G401.6 (cell line): ENCODE data around the gene TECPR1.
"Not testable (repeated sequence)": the region's sequence is repeated elsewhere in the genome, so short reads cannot be mapped to it uniquely, and the experiment has no call there.

Experiments
- FAIRE-seq: peaks from 2 replicates; lab custom pipeline; 2012; peaks lifted over from hg19 to GRCh38; lab: Jason Lieb, UNC

The TECPR1 gene

GRCh38 chr7:98224701-98225181 is 27.3 kb downstream of the TECPR1 start:
- FAIRE-seq, result no peak

- FAIRE-seq, result no peak
These were observed 27.9 kb downstream of the TECPR1 start for GRCh38 chr7:98223898-98224700.

- FAIRE-seq, result no peak
These were observed 28.6 kb downstream of the TECPR1 start for GRCh38 chr7:98223351-98223897.

- no peak for FAIRE-seq
These were observed 29.4 kb downstream of the TECPR1 start for GRCh38 chr7:98222533-98223195.

- no peak for FAIRE-seq
These were observed 30.2 kb downstream of the TECPR1 start for GRCh38 chr7:98221611-98222532.

GRCh38 chr7:98219382-98219781 is 32.6 kb downstream of the TECPR1 start:
- not testable (repeated sequence) for FAIRE-seq

GRCh38 chr7:98217623-98218582 is 34.1 kb downstream of the TECPR1 start:
- no peak for FAIRE-seq

GRCh38 chr7:98216941-98217622 is 35.0 kb downstream of the TECPR1 start:
- no peak for FAIRE-seq

- FAIRE-seq, result no peak
These were observed 36.2 kb downstream of the TECPR1 start for GRCh38 chr7:98215561-98216495.

GRCh38 chr7:98214811-98215321 is 37.2 kb downstream of the TECPR1 start:
- no peak for FAIRE-seq

GRCh38 chr7:98213888-98214810 is 37.9 kb downstream of the TECPR1 start:
- no peak for FAIRE-seq

GRCh38 chr7:98213296-98213887 is 38.6 kb downstream of the TECPR1 start:
- no peak for FAIRE-seq

GRCh38 chr7:98212532-98213041 is 39.4 kb downstream of the TECPR1 start:
- no peak for FAIRE-seq

- no peak for FAIRE-seq
These were observed 40.1 kb downstream of the TECPR1 start for GRCh38 chr7:98211676-98212531.

GRCh38 chr7:98211221-98211675 is 40.8 kb downstream of the TECPR1 start, which contains the start of gene BHLHA15:
Gene BHLHA15, plus strand, starts transcription at chr7:98211439. Its CDS starts 871 bp downstream, at chr7:98212310.
- no peak for FAIRE-seq
